NCI-H2196 (cell line): Measurements from ENCODE around the gene JAKMIP1.
"Not testable (repeated sequence)": the region's sequence is repeated elsewhere in the genome, so short reads cannot be mapped to it uniquely, and the experiment has no call there.

Experiments
- DNase-seq: peaks from one replicate; lab custom pipeline; 2025; ENCODE audit not compliant: unreplicated experiment; lab: John Stamatoyannopoulos, UW

JAKMIP1 gene

GRCh38 chr4:6020613-6021012 lies 179.7 kb downstream of the JAKMIP1 start:
- DNase-seq = no peak

DNA sequence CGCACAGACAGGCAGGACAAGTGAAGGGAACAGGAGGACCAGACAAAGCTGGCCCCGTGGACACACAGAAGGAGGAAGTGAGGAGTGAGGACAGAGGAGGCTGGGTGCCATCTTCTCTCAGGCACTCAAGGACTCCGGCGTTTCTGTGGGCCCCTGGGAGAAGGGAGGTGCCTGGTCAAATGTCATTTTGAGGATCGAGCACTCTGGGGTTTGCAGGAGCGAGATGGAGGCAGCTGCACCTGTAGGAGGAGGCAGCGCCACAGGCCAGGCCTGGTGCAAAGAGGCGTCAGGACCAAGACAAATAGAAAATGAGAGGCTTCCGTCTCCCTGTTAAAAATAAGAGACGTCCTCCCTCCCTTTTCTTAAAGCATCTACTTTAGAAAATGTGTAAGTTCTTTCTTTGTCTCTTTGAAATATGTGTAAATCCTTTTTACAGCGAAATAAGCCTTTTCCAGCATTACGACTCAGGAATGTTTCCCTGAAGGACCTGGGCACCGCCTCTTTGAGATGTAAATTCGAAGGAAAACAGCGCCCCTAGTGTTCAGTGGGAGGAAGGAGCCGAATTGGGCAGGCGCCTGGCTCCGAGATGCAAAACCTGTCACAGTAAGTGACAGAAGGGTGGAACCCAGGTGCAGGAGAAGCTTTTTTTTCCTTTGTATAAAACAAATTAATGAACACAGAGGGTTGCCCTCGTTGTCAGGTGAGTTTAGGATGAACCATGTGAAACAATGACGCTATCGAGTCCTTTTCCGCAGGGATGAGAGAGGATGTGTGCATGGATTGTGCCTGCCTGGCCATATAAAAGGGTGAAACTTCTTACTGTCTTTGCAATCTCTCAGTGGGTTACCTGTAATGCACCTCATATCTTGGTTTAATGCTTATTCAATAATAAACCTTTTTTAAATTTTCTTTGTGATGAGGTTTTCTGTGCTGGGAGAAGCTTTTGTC lies 180.8 kb downstream of the JAKMIP1 start:
- peak; percentile 63 for DNase-seq

DNA sequence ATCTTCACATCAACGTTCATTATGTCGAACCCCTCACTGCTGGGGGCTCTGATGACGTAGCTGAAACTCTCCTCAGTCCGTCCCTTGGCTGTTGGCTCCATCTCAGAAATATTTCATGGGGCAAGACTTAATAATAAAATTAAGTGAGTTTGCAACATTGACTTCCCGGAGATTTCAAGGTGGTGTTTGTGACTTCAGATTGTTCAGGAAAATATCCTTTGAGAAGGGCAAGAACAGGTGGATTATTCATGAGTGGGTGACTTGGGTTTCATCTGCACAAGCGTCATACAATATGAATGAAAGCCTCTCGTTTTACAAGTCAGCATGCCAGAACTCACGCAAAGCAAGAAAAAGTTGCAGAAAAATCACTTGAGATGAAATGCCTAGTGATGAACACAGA lies 182.0 kb downstream of the JAKMIP1 start, which contains the start of gene C4orf50:
TSS of gene C4orf50 (minus strand) at position 101 of the 400 bp plus-strand sequence.
- DNase-seq = no peak

- DNase-seq = no peak
Observed at GRCh38 chr4:6017800-6018199, 182.5 kb downstream of the JAKMIP1 start.

DNA sequence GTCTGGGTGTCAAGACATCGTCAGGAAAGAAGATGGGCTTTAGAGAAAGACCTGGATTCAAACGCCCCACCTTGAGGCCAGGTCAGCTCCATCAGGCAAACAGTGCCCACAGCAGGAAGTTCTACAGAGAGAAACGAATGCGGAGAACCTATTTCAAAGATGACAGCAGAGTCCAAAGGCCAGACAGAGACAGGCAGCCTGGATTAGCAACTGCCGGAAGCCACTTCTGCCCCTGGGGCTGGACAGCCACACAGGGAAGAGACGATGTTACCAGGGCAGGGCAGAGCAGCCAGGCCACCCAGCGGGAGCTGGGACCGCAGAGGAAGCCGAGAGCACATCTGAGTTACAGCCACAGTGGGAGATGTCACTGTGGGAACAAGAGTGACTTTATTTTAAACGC lies 183.3 kb downstream of the JAKMIP1 start:
- DNase-seq = no peak

GRCh38 chr4:6013564-6013963 lies 186.8 kb downstream of the JAKMIP1 start:
- no peak for DNase-seq

DNA sequence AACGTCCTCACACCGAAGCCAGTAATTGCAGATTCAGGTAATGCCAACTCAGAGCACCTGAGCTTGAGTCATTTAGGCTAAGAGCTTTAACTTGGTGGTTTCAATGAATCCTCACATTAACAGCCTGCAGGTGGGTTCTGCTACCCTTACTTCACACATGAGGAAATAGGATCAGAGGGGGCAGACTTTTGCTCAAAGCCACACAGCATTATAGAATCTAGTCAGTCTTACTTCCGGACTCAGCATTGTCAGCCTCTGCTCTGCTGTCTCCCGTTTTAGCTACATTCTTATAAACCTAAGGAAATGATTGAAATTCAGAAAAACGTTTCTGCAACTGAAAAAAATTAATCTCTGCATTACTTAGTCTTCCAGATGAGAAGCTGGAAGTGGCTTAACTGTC lies 188.1 kb downstream of the JAKMIP1 start:
- DNase-seq = no peak

- DNase-seq = peak; percentile 89
Observed at GRCh38 chr4:6011686-6012085, 188.7 kb downstream of the JAKMIP1 start.

GRCh38 chr4:6011271-6011671 lies 189.1 kb downstream of the JAKMIP1 start:
- DNase-seq = no peak

- no peak for DNase-seq
Observed at GRCh38 chr4:6010789-6011188, 189.6 kb downstream of the JAKMIP1 start.

DNA sequence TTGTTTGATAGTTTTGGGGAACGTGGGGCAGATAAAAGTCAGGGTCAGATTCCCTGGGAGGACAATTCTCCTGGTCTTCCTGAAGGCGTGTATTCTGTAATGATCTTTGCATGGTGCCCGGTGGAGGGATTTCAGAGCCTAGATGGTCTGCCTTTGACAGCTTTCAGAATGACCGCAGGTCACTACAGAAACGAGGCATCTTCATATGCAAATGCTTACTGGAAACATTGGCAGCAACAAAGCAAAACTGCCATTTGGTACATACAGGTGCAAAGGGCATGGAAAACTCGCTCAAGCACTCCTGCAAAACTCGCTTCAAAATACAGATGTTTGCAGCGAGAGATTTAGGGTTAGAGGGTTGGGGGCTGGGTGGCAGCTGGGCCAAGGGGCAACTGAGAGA lies 190.9 kb downstream of the JAKMIP1 start:
- no peak for DNase-seq

DNA sequence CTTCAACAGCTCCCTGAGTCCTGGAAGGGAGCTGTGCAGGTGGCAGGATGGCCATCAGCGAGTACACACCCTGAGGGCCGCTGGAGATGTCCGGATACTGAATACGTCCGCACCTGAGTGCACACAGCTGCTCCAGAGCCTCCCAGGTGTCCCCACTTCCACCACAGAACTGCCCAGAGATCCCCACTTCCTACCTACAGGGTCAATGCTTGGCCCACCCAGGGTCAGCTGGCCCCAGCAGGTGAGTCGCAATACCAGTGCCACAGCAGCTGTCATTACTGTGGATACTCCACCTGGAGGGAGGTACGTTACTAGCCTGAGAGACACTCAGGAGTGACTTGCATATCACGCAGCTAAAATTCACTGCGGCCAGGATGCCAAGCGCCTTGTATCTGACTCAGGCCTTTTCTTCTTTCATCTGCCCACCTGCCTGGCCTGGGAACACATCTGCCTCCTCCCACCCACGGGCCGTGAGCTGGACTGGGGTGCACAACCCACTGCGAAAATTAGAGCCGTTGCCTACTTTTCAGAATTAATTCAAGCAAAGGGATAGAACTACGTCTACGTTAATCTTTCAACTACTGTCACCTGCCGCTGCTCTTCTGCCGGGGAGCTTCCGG lies 191.5 kb downstream of the JAKMIP1 start:
- DNase-seq = no peak

DNA sequence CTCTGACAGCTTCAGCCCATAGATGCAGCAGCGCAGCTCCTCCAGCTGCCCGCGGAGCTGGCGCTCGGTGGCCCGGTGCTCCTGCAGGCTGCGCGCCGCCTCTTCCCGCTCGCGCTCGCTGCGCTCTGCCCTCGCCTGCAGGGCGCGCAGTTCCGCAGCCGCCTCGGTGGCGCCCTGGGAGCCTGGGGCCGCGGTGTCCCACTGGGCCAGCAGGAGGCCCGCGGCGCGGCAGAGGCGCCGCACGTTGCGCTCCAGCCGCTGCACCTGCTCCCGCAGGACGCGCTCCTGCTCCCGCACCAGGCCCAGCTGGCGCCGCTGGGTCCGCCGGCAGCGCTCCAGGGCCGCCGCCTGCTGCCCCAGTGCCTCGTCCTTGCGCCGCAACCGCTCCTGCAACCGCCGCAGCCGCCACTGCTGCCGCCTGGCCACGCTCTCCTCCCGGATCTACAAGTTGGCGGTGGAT lies 192.2 kb downstream of the JAKMIP1 start:
- DNase-seq = no peak

DNA sequence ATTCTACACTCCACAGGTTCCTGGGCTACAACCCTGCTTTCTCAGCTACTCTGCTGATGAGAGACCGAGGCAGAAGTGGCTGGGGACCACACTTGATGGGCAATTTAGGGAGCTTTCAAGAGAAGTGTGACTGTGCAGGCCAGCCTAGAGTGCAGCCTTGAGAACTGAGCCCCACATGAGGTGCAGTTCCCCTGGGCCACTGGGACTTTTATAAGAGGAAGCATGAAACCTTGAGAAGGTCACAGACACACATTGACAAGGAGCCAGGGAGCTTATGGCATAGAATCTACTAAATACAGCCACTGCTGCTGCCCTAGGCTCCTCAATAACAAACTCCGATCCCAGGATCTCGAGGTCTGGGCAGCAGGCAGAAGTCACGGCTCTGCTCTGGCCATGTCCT lies 195.2 kb downstream of the JAKMIP1 start:
- no peak for DNase-seq

- not testable (repeated sequence) for DNase-seq
Observed at GRCh38 chr4:6003485-6003884, 196.9 kb downstream of the JAKMIP1 start.

DNA sequence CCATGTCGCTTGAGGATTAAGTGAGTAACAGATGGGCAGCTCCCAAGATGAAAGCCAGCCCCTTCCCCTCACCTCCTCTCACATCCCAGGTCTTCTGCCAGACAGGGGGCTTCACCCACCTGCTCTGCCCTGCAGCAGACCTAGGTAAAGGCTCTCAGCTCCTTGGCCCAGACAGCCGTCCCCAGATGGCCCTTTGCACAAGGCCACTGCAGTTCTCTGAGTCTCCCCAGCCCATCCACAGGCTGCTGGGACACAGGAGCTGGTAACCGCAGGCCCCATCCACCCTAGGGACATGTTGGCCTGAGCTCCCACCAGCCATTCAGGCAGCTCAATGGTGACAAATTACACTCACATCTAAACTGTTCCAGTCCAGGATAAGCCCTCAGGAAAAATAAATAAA lies 197.4 kb downstream of the JAKMIP1 start:
- DNase-seq = no peak

DNA sequence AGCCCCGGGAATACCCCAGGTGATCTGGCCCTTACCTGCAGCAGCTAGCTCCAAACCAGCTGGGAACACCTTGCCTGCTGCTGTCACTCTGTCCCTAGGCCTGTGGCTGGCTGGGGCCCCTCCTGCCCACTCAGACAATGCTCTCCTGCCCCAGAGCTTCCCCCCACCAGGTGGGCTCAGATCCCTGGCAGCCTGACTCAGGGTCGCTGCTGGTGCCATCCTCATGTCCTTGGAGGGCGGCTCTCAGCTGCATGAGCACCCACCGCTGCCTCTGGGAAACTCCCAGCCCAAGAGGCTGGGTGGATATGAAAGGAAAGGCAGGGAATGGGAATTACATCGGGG lies 197.9 kb downstream of the JAKMIP1 start:
- no peak for DNase-seq

DNA sequence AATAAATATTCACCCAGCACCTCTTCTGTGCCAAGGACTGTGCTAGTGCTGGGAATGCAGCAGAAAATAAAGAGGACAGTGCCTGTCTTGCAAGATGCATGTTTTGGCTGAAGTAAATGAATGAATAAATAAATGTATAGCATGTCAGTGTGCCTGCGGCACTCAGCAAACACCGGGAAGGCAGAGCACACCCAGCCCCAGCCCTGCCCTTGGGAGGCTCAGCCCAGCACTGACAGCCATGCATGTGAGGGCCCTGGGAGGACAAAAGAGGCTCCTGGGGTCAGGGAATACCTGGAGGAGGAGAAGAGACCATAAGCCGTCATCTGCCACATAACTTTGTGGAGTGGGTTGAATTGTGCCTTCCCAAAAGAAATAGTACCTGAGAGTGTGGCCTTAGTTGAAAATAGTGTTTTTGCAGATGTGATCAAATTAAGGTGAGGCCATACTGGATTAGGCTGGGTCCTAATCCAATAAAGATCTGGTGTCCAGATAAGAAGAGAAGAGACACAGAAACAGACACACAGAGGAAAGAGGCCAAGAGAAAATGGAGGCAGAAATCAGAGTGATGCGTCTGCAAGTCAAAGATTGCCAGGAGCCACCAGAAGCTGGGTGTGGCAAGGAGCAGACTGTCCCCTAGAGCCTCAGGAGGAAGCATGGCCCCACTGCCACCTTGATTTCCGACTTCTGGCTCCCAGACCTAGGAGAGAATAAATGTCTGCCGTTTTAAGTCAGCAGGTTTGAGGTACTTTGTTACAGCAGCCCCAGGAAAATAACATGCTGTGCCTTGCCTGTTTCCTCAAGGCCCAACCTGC lies 198.5 kb downstream of the JAKMIP1 start:
- no peak for DNase-seq

DNA sequence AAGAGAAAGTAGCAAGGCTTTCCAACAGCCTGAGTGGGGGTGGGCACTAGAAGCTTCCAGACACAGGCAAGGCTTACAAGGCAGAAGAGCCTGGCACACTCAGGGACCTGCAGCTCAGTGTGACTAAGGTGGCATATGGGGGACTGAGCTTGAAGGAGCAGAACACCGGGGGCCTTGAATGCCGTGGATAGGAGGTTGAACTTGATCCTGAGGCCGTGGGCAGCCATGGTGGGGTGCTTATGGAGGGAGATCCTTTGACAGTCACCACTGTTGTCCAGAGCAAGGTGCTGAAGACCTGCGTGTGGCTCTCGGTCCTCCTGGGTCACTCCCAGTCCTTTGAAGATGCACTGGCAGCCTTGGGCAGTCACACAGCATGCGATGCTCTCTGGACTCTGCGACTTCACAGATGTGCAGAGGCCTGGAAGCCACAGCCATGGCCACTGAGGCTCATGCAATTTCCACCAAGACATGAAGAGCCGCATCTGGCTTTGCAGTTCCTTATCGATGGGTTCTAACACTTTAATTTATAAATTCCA lies 200.5 kb downstream of the JAKMIP1 start:
- no peak for DNase-seq

- DNase-seq = no peak
Observed at GRCh38 chr4:5999356-5999755, 201.0 kb downstream of the JAKMIP1 start.

DNA sequence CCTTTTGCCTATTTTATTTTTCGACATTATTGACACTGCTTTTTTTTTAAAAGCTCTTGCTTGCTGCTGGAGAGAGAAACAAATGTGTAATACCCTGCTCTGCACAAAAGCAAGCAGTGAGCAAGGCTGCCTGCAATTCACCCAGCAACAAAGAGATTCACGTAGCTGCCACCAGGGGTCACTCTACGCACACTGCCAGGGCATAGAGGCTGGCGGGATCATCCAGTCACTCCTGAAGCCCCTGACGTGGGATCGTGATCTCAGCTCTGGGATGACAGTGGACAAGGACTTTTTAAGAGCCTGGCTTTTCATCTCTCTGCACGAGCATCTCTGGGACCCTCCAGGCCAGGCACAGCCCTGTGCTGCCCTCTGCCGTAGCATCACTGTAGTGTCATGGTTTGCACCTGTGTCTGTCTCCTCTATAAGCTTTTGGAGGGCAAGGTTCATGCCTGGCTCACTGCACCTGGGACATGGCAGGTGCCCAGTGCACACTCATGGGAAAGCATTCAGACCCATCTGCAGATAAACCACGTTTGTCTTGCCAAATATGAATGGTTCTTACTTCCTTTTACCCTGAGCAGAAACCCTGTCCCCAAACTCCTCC lies 201.9 kb downstream of the JAKMIP1 start:
- DNase-seq = peak; percentile 68
